Fibroblast of lung (primary cell): Measurements from ENCODE around the gene HNMT. TPM values are rescaled to one million over a fixed set of nuclear protein-coding genes. Genes with fewer than 3 reads are reported as not detected.
A peak's percentile ranks its signal among the peaks of the same experiment; 100 is the strongest.

Source experiments
- DNase-seq, 2 donors: peaks; one replicate each; pipeline versions ENCODE4 v3.0.0 to v3.0.0-alpha.2; 2010; ENCODE audit warnings: low read depth in 2 of 2
- H2AFZ ChIP-seq: 2 replicates; pipeline ENCODE4 v1.5.1; 2012; ENCODE audit warnings: low read length, control low read depth, inconsistent platforms
- H3K27ac ChIP-seq: 2 replicates; pipeline ENCODE4 v1.5.1; 2011; ENCODE audit warnings: low read length, control low read depth; ENCODE audit not compliant: insufficient read depth
- H3K27me3 ChIP-seq: 2 replicates; pipeline ENCODE4 v1.5.1; 2011; ENCODE audit warnings: mild to moderate bottlenecking, low read length; ENCODE audit not compliant: control insufficient read depth, insufficient read depth
- H3K36me3 ChIP-seq: 2 replicates; pipeline ENCODE4 v1.5.1; 2011; ENCODE audit warnings: low read length; ENCODE audit not compliant: control insufficient read depth, insufficient read depth
- H3K4me1 ChIP-seq: 2 replicates; pipeline ENCODE4 v1.5.1; 2011; ENCODE audit warnings: low read length; ENCODE audit not compliant: control insufficient read depth, insufficient read depth; ENCODE audit errors: extremely low read depth
- H3K4me2 ChIP-seq: 2 replicates; pipeline ENCODE4 v1.5.1; 2011; ENCODE audit warnings: low read length, control low read depth; ENCODE audit not compliant: insufficient read depth; ENCODE audit errors: extremely low read depth
- H3K4me3 ChIP-seq, 4 experiments: fragments of 200-600 bp in 1 of 4; sonication (generic) in 1 of 4; replicated peaks in 1 of 4; 2 replicates each; pipeline ENCODE4 v1.5.1; 2011 to 2016; ENCODE audit warnings: low read length in 4 of 4, low read depth in 3 of 4, mild to moderate bottlenecking in 3 of 4, control low read depth in 2 of 4, inconsistent platforms in 1 of 4, mixed read lengths in 1 of 4; ENCODE audit not compliant: insufficient read depth in 1 of 4; ENCODE audit errors: control extremely low read depth in 1 of 4
- H3K79me2 ChIP-seq: 2 replicates; pipeline ENCODE4 v1.5.1; 2012; ENCODE audit warnings: mild to moderate bottlenecking, low read length, inconsistent platforms; ENCODE audit not compliant: control insufficient read depth, insufficient read depth
- H3K9ac ChIP-seq: 2 replicates; pipeline ENCODE4 v1.5.1; 2011; ENCODE audit warnings: mild to moderate bottlenecking, low read length, control low read depth; ENCODE audit not compliant: insufficient read depth
- H3K9me3 ChIP-seq: 2 replicates; pipeline ENCODE4 v1.5.1; 2012; ENCODE audit warnings: low read depth, low read length; ENCODE audit not compliant: control insufficient read depth, insufficient read depth
- H4K20me1 ChIP-seq: 2 replicates; pipeline ENCODE4 v1.5.1; 2011; ENCODE audit warnings: low read length; ENCODE audit not compliant: control insufficient read depth, insufficient read depth; ENCODE audit errors: extremely low read depth
- CTCF ChIP-seq, 2 donors: IDR thresholded peaks in 1 of 2; conservative IDR thresholded peaks in 1 of 2; 1 replicate in 1 of 2; 2 replicates in 1 of 2; pipeline ENCODE4 v1.5.1; 2011 to 2012; ENCODE audit warnings: low read length in 2 of 2, control low read depth in 1 of 2, inconsistent platforms in 1 of 2, low read depth in 1 of 2, mild to moderate bottlenecking in 1 of 2
- EZH2 ChIP-seq: IDR thresholded peaks from 2 replicates; pipeline ENCODE4 v1.5.1; 2012; ENCODE audit warnings: low read length, control low read depth, mild to moderate bottlenecking; ENCODE audit errors: missing control alignments
- polyA plus RNA-seq, 2 donors: library from polyadenylated mRNA; depleted of rRNA in 1 of 2; stranded (reverse) in 1 of 2; unstranded in 1 of 2; fragments of >200 nt; gene quantifications; 2 replicates each; pipeline ENCODE4 v1.2.1, GENCODE V29; 2011 to 2012; ENCODE audit warnings: missing spikeins in 1 of 2
- total RNA-seq: library from RNA; depleted of rRNA; stranded (reverse); fragments of >200 nt; gene quantifications from 2 replicates; pipeline ENCODE4 v1.2.1, GENCODE V29; 2014

HNMT gene
- total and polyA plus RNA-seq, 2 donors (not counting 1 experiment from before 2014, with no cell fraction given), result 45.9 to 163 TPM

- no peak for DNase-seq
- no peaks in the 10 kb centered on the region for H3K27me3 ChIP-seq
- H3K9ac ChIP-seq, result no peak overlapping the region
- no peaks in the 10 kb centered on the region for H3K79me2 ChIP-seq
- no peaks in the 10 kb centered on the region for H3K36me3 ChIP-seq
- H3K4me3 ChIP-seq, result no peak overlapping the region
- H3K9me3 ChIP-seq, result no peaks in the 10 kb centered on the region
- H3K4me1 ChIP-seq, result peaks cover 4% of the 10 kb centered on the region
- no peak overlapping the region for H2AFZ ChIP-seq
- no peak overlapping the region for H3K4me2 ChIP-seq
- H4K20me1 ChIP-seq, result no peaks in the 10 kb centered on the region
- TF ChIP-seq CTCF (conservative IDR thresholded peaks at IDR 0.05 in 1 of 2, IDR thresholded peaks at IDR 0.05 in 1 of 2; ENCODE audit: low read depth in 1 of 2, low read length in 2 of 2) (no peak), EZH2 (no peak)
- no peak overlapping the region for H3K27ac ChIP-seq
Observed at GRCh38 chr2:137955536-137955935, 8.7 kb upstream of the HNMT start.

DNA sequence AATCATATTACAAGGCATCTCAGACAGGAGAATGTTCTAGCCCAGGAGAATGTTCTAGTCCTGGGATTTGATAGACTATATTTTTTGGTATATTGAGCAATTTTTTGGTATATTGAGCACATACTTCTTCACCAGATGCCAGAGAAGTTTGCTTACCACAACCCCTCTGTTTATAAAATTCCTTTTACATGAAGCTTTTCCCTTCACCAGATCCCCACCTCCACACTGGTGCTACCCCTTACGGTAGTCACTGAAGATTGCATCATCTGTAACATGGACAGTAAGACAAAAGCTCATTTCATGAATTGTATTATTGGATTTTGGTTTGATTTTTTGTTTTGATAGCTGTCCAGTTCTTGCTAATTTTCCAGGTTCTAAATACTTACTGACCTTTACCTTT, 7.2 kb upstream of the HNMT start:
- Histone ChIP-seq H3K36me3 (no peaks in the 10 kb centered on the region), H3K4me2 (peak overlapping the region; percentile 19), H3K9me3 (no peaks in the 10 kb centered on the region), H3K4me3 (no peak overlapping the region), H3K79me2 (no peaks in the 10 kb centered on the region), H2AFZ (no peak overlapping the region), H3K9ac (no peak overlapping the region), H4K20me1 (no peaks in the 10 kb centered on the region), H3K4me1 (peaks cover 4% of the 10 kb centered on the region), H3K27ac (no peak overlapping the region), H3K27me3 (no peaks in the 10 kb centered on the region)
- peak; percentile 94 to 96 for DNase-seq
- TF ChIP-seq EZH2 (no peak), CTCF (conservative IDR thresholded peaks at IDR 0.05 in 1 of 2, IDR thresholded peaks at IDR 0.05 in 1 of 2; ENCODE audit: low read depth in 1 of 2, low read length in 2 of 2) (no peak)

GRCh38 chr2:137959166-137959565, 5.1 kb upstream of the HNMT start:
- H3K9ac ChIP-seq, result no peak overlapping the region
- DNase-seq, result no peak

More at GRCh38 chr2:137959166-137959565, 5.1 kb upstream of the HNMT start:
- no peaks in the 10 kb centered on the region for H3K79me2 ChIP-seq
- H4K20me1 ChIP-seq, result no peaks in the 10 kb centered on the region
- H3K27me3 ChIP-seq, result no peaks in the 10 kb centered on the region
- TF ChIP-seq CTCF (conservative IDR thresholded peaks at IDR 0.05 in 1 of 2, IDR thresholded peaks at IDR 0.05 in 1 of 2; ENCODE audit: low read depth in 1 of 2, low read length in 2 of 2) (no peak), EZH2 (no peak)
- H3K27ac ChIP-seq, result no peak overlapping the region
- H3K4me3 ChIP-seq, result no peak overlapping the region
- H2AFZ ChIP-seq, result no peak overlapping the region
- no peaks in the 10 kb centered on the region for H3K9me3 ChIP-seq
- H3K36me3 ChIP-seq, result no peaks in the 10 kb centered on the region
- no peak overlapping the region for H3K4me2 ChIP-seq
- peaks cover 9% of the 10 kb centered on the region for H3K4me1 ChIP-seq
